HG02642 (cell line): Measurements from ENCODE around the gene HSFX1.
"Not testable (repeated sequence)": the region's sequence is repeated elsewhere in the genome, so short reads cannot be mapped to it uniquely, and the experiment has no call there.

Experiments used
- ATAC-seq: cut with Tn5 transposase; IDR thresholded peaks from one replicate; pipeline ENCODE4 v1.9.1; 2021; ENCODE audit warnings: mild to moderate bottlenecking; ENCODE audit not compliant: unreplicated experiment, poor library complexity

The HSFX1 gene

GRCh38 chrX:149773768-149774167, at the start of gene HSFX1:
Gene HSFX1, plus strand, starts transcription at chrX:149774068. Its CDS starts 614 bp downstream, at chrX:149774682.
- ATAC-seq = not testable (repeated sequence)

- ATAC-seq = not testable (repeated sequence)
Measured at GRCh38 chrX:149727308-149727707, 46.6 kb upstream of the HSFX1 start.

GRCh38 chrX:149742269-149742668, 31.6 kb upstream of the HSFX1 start:
- ATAC-seq = not testable (repeated sequence)

GRCh38 chrX:149746390-149747007, 27.4 kb upstream of the HSFX1 start:
- not testable (repeated sequence) for ATAC-seq

GRCh38 chrX:149757206-149758067, 16.4 kb upstream of the HSFX1 start:
- ATAC-seq = no peak

GRCh38 chrX:149758068-149758714, 15.7 kb upstream of the HSFX1 start:
- ATAC-seq = no peak

GRCh38 chrX:149758715-149759078, 15.2 kb upstream of the HSFX1 start:
- ATAC-seq = not testable (repeated sequence)

- no peak for ATAC-seq
Measured at GRCh38 chrX:149759824-149760223, 14.0 kb upstream of the HSFX1 start.

GRCh38 chrX:149760965-149761364, 12.9 kb upstream of the HSFX1 start:
- no peak for ATAC-seq

GRCh38 chrX:149761858-149762674, 11.8 kb upstream of the HSFX1 start:
- not testable (repeated sequence) for ATAC-seq

GRCh38 chrX:149762696-149763614, 10.9 kb upstream of the HSFX1 start:
- no peak for ATAC-seq

- ATAC-seq = not testable (repeated sequence)
Measured at GRCh38 chrX:149770344-149770743, 3.5 kb upstream of the HSFX1 start.

- ATAC-seq = not testable (repeated sequence)
Measured at GRCh38 chrX:149773026-149773425, 842 bp upstream of the HSFX1 start.

- not testable (repeated sequence) for ATAC-seq
Measured at GRCh38 chrX:149777999-149778398, 4.1 kb downstream of the HSFX1 start.

- ATAC-seq = not testable (repeated sequence)
Measured at GRCh38 chrX:149781727-149782126, 7.9 kb downstream of the HSFX1 start, which contains the start of gene MAGEA9. Gene MAGEA9, plus strand, starts transcription at chrX:149781930. Its CDS starts 4,281 bp downstream, at chrX:149786211.

GRCh38 chrX:149795531-149795930, 21.7 kb downstream of the HSFX1 start:
- ATAC-seq = peak; percentile 100

GRCh38 chrX:149799095-149799714, 25.3 kb downstream of the HSFX1 start:
- no peak for ATAC-seq

- ATAC-seq = no peak
Measured at GRCh38 chrX:149799938-149800337, 26.1 kb downstream of the HSFX1 start.
